Measurements from ENCODE around the gene PPP1R16B.

- TF ChIP-seq CTCF (IDR thresholded peaks at IDR 0.05) (no peak), POLR2A (IDR thresholded peaks at IDR 0.05) (no peak), POLR2AphosphoS5 (IDR thresholded peaks at IDR 0.05) (no peak)
These were observed 6.3 kb downstream of the PPP1R16B start for GRCh38 chr20:38811769-38812168.

Data from prostate gland (tissue), 2 donors.